Spleen (tissue), 11 donors: ENCODE data around the gene TEKTIP1. TPM values are rescaled to one million over a fixed set of nuclear protein-coding genes. Genes with fewer than 3 reads are reported as not detected.

ENCODE experiments used
- DNase-seq: peaks from one replicate; pipeline ENCODE4 v3.0.0-alpha.2; 2020
- H3K27ac ChIP-seq, 8 donors: fragments of 200-600 bp; sonication (generic) in 7 of 8; 1 replicate in 4 of 8; 2 replicates in 4 of 8; pipeline versions ENCODE4 v1.5.0 to v1.8.0; 2016 to 2021; ENCODE audit warnings: inconsistent platforms in 4 of 8, mild to moderate bottlenecking in 4 of 8, moderate library complexity in 1 of 8
- H3K27me3 ChIP-seq, 7 donors: fragments of 200-600 bp; sonication (generic) in 6 of 7; replicated peaks in 1 of 7; 1 replicate in 4 of 7; 2 replicates in 3 of 7; pipeline versions ENCODE4 v1.5.0 to v1.8.0; 2016 to 2021; ENCODE audit warnings: inconsistent platforms in 3 of 7, mild to moderate bottlenecking in 1 of 7
- H3K36me3 ChIP-seq, 6 donors: fragments of 200-600 bp; sonication (generic) in 5 of 6; 1 replicate in 4 of 6; 2 replicates in 2 of 6; pipeline versions ENCODE4 v1.5.0 to v1.8.0; 2016 to 2021; ENCODE audit warnings: inconsistent platforms in 2 of 6
- H3K4me1 ChIP-seq, 6 donors: fragments of 200-600 bp; sonication (generic) in 5 of 6; 1 replicate in 3 of 6; 2 replicates in 3 of 6; pipeline versions ENCODE4 v1.5.0 to v1.8.0; 2016 to 2021; ENCODE audit warnings: inconsistent platforms in 3 of 6
- H3K4me3 ChIP-seq, 8 donors: fragments of 200-600 bp; sonication (generic) in 7 of 8; 1 replicate in 4 of 8; 2 replicates in 4 of 8; pipeline versions ENCODE4 v1.5.0 to v1.8.0; 2016 to 2021; ENCODE audit warnings: inconsistent platforms in 4 of 8, mild to moderate bottlenecking in 4 of 8, moderate library complexity in 2 of 8
- H3K9me3 ChIP-seq, 8 donors: fragments of 200-600 bp; sonication (generic) in 7 of 8; 1 replicate in 4 of 8; 2 replicates in 4 of 8; pipeline versions ENCODE4 v1.5.0 to v1.8.0; 2016 to 2021; ENCODE audit warnings: inconsistent platforms in 4 of 8
- POLR2A ChIP-seq, 3 donors: fragments of 450-650 bp; IDR thresholded peaks; one replicate each; pipeline ENCODE4 v1.5.1; 2017; ENCODE audit warnings: antibody characterized with exemption in 3 of 3, mild to moderate bottlenecking in 1 of 3
- POLR2AphosphoS5 ChIP-seq, 3 donors: sonication (generic); formaldehyde crosslinking; IDR thresholded peaks; one replicate each; pipeline ENCODE4 v1.5.1; 2017; ENCODE audit warnings: antibody characterized with exemption in 3 of 3
- WGBS, 5 donors: extraction: QIAGEN DNeasy Blood & Tissue Kit in 3 of 5; methylation state at CpG; one replicate each; pipeline versions ENCODE4 v1.1.5 to v1.1.7; 2013 to 2018; 5-methylcytosine and 5-hydroxymethylcytosine counted together
- intact Hi-C: fragments of 100-400 bp; cut with DNase I; formaldehyde crosslinking; loops from one replicate; pipeline ENCODE4 v1.15.0; 2023; ENCODE audit warnings: low total_unique reads
- polyA plus RNA-seq, 3 donors: library from polyadenylated mRNA; stranded (reverse); fragments of 200-250 nt; gene quantifications; one replicate each; pipeline ENCODE4 v1.2.1, GENCODE V29; 2013
- total RNA-seq, 7 donors: library from RNA; depleted of rRNA in 3 of 7; stranded (reverse); fragments of >200 nt in 3 of 7; fragmentation: NEBNext Ultra II Directional in 4 of 7; extraction: Animal tissue kit (Norgen Biotek cat#: 25700) in 4 of 7; gene quantifications; one replicate each; pipeline versions ENCODE4 v1.1.0 to v1.2.1, GENCODE V29; 2016 to 2021
- TF ChIP-seq, protein P1 (sequence below), 11 experiments: fragments of 200-600 bp in 7 of 11; fragments of 450-650 bp in 4 of 11; sonication (generic) in 4 of 11; IDR thresholded peaks in 8 of 11; conservative IDR thresholded peaks in 3 of 11; 1 replicate in 7 of 11; 2 replicates in 4 of 11; pipeline versions ENCODE4 v1.4.0 to v1.8.0; 2016 to 2021; ENCODE audit warnings: antibody characterized with exemption in 11 of 11, inconsistent platforms in 4 of 11, mild to moderate bottlenecking in 1 of 11
- donor health status: healthy with polysubstance abuse.
- donor health status: DM: no; HTN: no; CAD: no; lungs with moderate emphysema.
- donor health status: DM: no; HTN: no; CAD: no.
- donor health status: Bipolar disorder and iron deficiency.
- donor health status: healthy.
- donor health status: DM: no; HTN: no; CAD: no.
- donor health status: DM: yes; HTN: yes; CAD: no.

The TEKTIP1 gene
- total and polyA plus RNA-seq, 10 donors = 1.2 to 7.4 (median 3.1) TPM; not detected in 1

DNA sequence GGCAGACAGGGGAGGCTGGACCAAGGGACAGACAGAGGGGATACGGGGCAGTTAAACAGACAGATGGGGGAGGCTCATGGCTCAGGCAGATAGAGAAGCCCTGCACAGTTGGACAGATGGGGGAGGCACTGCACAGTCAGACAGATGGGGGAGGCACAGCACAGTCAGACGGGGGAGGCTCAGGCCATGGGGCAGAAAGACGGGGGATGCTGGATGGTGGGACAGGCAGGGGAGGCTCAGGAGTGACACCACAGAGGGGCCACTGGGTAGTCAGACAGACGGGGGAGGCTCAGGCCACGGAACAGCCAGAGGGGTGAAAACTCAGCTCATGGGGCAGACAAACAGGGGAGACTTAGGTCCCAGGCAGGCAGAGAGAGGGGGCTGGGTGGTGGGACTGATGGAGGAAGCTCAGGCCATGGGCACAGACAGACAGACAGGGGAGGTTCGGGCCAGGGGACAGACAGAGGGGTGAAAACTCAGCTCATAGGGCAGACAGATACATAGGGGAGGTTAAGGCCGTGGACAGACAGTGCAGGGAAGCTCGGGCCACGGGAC lies 17.5 kb downstream of the TEKTIP1 start:
- intact Hi-C loops = loop anchor here (10.0 kb wide), 1 partner anchor 58 kb away; no protein-coding TSS in a partner anchor
- DNase-seq = peak; percentile 76

DNA sequence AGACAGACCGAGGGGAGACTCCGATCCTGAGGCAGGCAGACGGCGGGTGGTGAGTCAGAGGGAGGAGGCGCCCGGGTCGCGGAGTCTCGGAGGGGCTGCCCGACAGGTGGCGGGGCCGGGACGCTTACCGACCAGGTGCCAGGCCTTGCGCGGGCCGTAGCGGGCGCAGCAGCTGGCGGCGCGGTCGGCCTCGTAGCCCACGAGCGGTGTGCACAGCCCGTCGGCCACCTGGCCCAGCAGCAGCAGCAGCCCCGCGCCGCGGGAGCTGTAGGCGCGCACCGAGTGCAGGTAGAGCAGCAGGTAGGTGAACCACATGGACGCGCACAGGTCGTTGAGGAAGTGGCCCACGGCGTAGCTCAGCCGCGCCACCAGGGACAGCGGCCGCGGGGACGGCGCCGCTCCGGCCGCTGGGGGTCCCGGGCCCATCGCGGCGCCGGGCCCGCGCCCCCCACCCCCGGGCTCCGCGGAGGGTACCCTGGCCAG lies 18.0 kb downstream of the TEKTIP1 start:
- no peaks in the 10 kb centered on the region for H3K9me3 ChIP-seq
- TF ChIP-seq, protein P1, sequence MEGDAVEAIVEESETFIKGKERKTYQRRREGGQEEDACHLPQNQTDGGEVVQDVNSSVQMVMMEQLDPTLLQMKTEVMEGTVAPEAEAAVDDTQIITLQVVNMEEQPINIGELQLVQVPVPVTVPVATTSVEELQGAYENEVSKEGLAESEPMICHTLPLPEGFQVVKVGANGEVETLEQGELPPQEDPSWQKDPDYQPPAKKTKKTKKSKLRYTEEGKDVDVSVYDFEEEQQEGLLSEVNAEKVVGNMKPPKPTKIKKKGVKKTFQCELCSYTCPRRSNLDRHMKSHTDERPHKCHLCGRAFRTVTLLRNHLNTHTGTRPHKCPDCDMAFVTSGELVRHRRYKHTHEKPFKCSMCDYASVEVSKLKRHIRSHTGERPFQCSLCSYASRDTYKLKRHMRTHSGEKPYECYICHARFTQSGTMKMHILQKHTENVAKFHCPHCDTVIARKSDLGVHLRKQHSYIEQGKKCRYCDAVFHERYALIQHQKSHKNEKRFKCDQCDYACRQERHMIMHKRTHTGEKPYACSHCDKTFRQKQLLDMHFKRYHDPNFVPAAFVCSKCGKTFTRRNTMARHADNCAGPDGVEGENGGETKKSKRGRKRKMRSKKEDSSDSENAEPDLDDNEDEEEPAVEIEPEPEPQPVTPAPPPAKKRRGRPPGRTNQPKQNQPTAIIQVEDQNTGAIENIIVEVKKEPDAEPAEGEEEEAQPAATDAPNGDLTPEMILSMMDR (IDR thresholded peaks at IDR 0.05 in 8 of 11, conservative IDR thresholded peaks at IDR 0.05 in 3 of 11) = peak in 2 of 11 experiments; percentile 7 to 20
- no peak for TF ChIP-seq POLR2AphosphoS5 (IDR thresholded peaks at IDR 0.05)
- TF ChIP-seq POLR2A (IDR thresholded peaks at IDR 0.05) = no peak
- no peaks in the 10 kb centered on the region for H3K36me3 ChIP-seq
- peak overlapping the region; percentile 41 to 90 (median 85) for H3K27ac ChIP-seq
- H3K27me3 ChIP-seq = no peaks in the 10 kb centered on the region
- WGBS, 5 donors = 0 to 1% (median 0%) methylated on average over 12 to 60 of the region's 60 CpGs
- H3K4me3 ChIP-seq = peak overlapping the region; percentile 81 to 99 (median 92)
- H3K4me1 ChIP-seq = peaks cover 43 to 84% (median 65%) of the 10 kb centered on the region in 6 donors
- DNase-seq = peak; percentile 89
- intact Hi-C loops = loop anchor here (10.0 kb wide), 1 partner anchor 58 kb away; no protein-coding TSS in a partner anchor

More for the DNA sequence above, 17.5 kb downstream of the TEKTIP1 start:
- peak overlapping the region; percentile 81 to 99 (median 92) for H3K4me3 ChIP-seq
- H3K27me3 ChIP-seq = no peaks in the 10 kb centered on the region
- H3K27ac ChIP-seq = peak overlapping the region in 7 of 8 donors; percentile 41 to 90 (median 85)
- peaks cover 43 to 89% (median 67%) of the 10 kb centered on the region in 6 donors for H3K4me1 ChIP-seq
- H3K36me3 ChIP-seq = peaks cover 0 to under 1% (median 0%) of the 10 kb centered on the region in 6 donors
- H3K9me3 ChIP-seq = no peaks in the 10 kb centered on the region
- WGBS, 5 donors = 17 to 40% (median 25%) methylated on average over 7 to 9 of the region's 9 CpGs
- TF ChIP-seq, protein P1 (IDR thresholded peaks at IDR 0.05 in 8 of 11, conservative IDR thresholded peaks at IDR 0.05 in 3 of 11) = no peak
- TF ChIP-seq POLR2AphosphoS5 (IDR thresholded peaks at IDR 0.05) (no peak), POLR2A (IDR thresholded peaks at IDR 0.05) (no peak)

DNA sequence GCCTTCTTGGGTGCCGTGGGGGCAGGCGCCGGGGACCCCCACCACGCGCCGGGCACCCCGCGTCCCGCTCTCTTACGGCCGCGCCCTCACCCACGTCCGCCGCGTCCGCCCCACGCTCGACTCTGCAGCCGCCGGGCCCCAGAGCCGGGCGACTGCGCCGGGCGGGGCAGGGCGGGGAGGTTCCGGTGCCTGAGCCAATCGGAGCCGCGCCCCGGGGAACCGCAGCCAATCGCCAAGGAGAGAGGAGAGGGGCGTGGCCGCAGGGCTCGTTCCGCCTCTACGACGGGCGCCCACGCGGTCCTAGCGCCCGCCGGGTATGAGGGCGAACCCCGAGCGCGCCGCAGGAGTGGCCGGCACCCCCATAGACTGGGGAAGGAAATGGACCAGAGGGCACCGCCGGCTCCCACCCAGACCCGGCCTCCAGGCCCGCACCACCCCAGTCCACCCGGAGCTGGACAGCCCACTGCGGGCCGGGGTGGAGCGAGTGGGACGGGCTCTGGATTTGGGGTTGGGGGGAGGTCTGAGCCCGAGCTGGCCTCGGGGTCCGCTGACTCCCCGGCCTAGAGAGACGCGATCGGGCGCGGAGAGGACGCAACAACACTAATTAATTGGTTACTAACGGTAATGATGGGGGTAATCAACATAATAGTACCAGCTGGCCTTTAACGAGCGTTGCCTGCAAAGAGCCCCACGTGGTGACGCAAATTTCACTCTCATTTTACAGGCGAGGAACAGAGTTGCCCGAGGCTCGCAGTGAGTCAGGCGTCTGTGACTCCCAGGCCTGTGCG lies 18.7 kb downstream of the TEKTIP1 start, which contains the start of gene MFSD12:
Gene MFSD12 (minus strand): TSS at position 126 of the 788 bp plus-strand sequence. CDS start 183 bp downstream, outside the sequence.
- Histone ChIP-seq H3K9me3 (no peaks in the 10 kb centered on the region), H3K4me3 (peak within 1 kb of the TSS; percentile 81 to 99 (median 92)), H3K27ac (peak within 1 kb of the TSS; percentile 72 to 90 (median 85)), H3K36me3 (no peaks in the 10 kb centered on the region), H3K4me1 (peaks cover 38 to 77% (median 60%) of the 10 kb centered on the region in 6 donors), H3K27me3 (no peaks in the 10 kb centered on the region)
- WGBS, 5 donors = 0 to 1% (median 1%) methylated on average over 17 to 81 of the region's 81 CpGs
- DNase-seq = peak; percentile 97
- TF ChIP-seq, protein P1 (IDR thresholded peaks at IDR 0.05 in 8 of 11, conservative IDR thresholded peaks at IDR 0.05 in 3 of 11) = peak in 2 of 11 experiments; percentile 20 to 41
- peak in 1 of 3 donors; percentile 90 for TF ChIP-seq POLR2A (IDR thresholded peaks at IDR 0.05)
- peak; percentile 93 to 97 (median 95) for TF ChIP-seq POLR2AphosphoS5 (IDR thresholded peaks at IDR 0.05)
- intact Hi-C loops = loop anchor here (10.0 kb wide), 1 partner anchor 57 kb away; no protein-coding TSS in a partner anchor
